ENCODE measurements around the gene SURF6. TPM values are rescaled to one million over a fixed set of nuclear protein-coding genes. Genes with fewer than 3 reads are reported as not detected.

Gene SURF6
- total and polyA plus RNA-seq, 4 experiments from 2014 or later: 2.3 to 28.9 (median 21.0) TPM

GRCh38 chr9:133361507-133362092 is 25.6 kb upstream of the SURF6 start:
- peak in 1 of 5 donors; percentile 13 for DNase-seq
- Mint-ChIP-seq H3K4me1 (peaks cover 18 to 36% (median 25%) of the 10 kb centered on the region in 4 donors), H3K27ac (peak overlapping the region in 4 of 7 donors; percentile 30 to 76 (median 54)), H3K4me3 (no peak overlapping the region), H3K27me3 (no peaks in the 10 kb centered on the region), H3K9me3 (peaks cover 0 to 2% (median 0%) of the 10 kb centered on the region in 8 donors), H3K36me3 (peaks cover 30 to 67% of the 10 kb centered on the region in 2 donors)
- no peaks in the 10 kb centered on the region for H3K27me3 ChIP-seq (ENCODE audit: insufficient read depth, low read length)
- no peak overlapping the region for H3K4me3 ChIP-seq (ENCODE audit: low read length in 2 of 2)
- no peak overlapping the region for H3K27ac ChIP-seq (ENCODE audit: low read depth, low read length)
- peaks cover 26% of the 10 kb centered on the region for H3K4me1 ChIP-seq (ENCODE audit: insufficient read depth, low read length)
- CTCF ChIA-PET (ENCODE audit: partially characterized antibody): interaction anchor here (3.7 kb wide), 1 partner anchor 10 kb away, joined by 20 read pairs; no protein-coding TSS in a partner anchor
- H3K9me3 ChIP-seq (ENCODE audit: control insufficient read depth in 1 of 2, low read length in 2 of 2): no peaks in the 10 kb centered on the region
- POLR2A ChIA-PET (ENCODE audit: partially characterized antibody): interaction anchor here (1.4 to 18.7 kb wide), 4 partner anchors 9 to 12 kb away, joined by 4 to 437 read pairs (median 226); partner anchors contain the start of genes MED22, RPL7A, STKLD1 and SURF1
- intact Hi-C loops (cut with micrococcal nuclease): no loop called here
- peaks cover 71% of the 10 kb centered on the region for H3K36me3 ChIP-seq (ENCODE audit: insufficient read depth, low read length)

DNA sequence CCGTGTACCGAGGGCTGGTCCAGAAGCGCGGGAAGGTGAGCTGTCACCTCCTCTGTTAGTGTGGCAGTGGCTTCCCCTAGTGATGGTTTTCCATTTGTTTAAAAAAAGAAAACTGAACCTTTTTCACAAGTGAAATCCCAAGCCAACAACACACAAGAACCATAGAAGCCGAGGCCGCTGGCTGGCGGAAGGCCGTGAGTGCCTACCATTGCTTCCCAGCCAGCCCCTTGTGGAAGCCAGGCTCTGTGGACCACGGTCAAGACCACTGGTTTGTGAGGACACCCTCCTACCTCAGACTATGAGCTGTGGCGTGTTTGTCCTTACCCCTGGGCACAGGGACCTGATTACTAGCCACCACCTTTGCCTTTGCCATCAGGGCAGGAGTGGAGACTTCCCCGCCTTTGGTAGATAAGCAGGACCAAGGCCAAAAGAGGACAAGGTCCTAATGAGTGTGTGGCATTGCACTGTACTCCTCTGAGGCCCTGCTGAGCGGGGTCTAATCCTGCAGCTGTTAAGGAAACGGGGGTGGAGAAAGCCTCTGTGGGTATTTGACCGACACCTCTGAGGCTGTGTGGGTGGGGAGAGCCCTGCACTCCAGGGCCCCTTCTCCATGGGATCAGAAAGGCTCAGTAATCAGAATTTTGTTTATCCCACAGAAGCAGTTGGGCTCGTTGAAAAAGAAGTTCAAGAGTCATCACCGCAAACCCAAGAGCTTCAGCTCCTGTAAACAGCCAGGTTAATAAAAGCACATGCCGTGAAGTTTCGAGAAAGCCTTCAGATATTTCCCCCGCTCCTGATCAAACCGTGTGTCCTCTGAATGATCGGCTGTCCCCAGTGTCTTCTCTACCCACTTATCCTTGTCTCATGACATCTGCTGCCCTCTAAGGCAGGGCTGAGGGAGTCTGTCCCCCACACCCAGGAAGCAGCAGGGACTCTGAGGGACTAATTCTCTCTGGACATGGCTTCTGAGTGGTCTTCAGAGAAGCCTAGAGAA is 24.7 kb upstream of the SURF6 start:
- H3K36me3 ChIP-seq (ENCODE audit: insufficient read depth, low read length): peaks cover 62% of the 10 kb centered on the region
- Mint-ChIP-seq H3K9me3 (peaks cover 0 to 2% (median 0%) of the 10 kb centered on the region in 8 donors), H3K4me3 (peak overlapping the region in 1 of 8 donors; percentile 15), H3K27ac (peak overlapping the region in 6 of 7 donors; percentile 55 to 90 (median 63)), H3K36me3 (peaks cover 25 to 62% of the 10 kb centered on the region in 2 donors), H3K4me1 (peaks cover 16 to 35% (median 24%) of the 10 kb centered on the region in 4 donors), H3K27me3 (no peaks in the 10 kb centered on the region)
- CTCF ChIA-PET (ENCODE audit: partially characterized antibody): interaction anchor here (1.1 to 3.7 kb wide), 2 partner anchors 10 to 46 kb away, joined by 4 to 20 read pairs; no protein-coding TSS in a partner anchor
- H3K4me3 ChIP-seq (ENCODE audit: low read length in 2 of 2): no peak overlapping the region
- H3K9me3 ChIP-seq (ENCODE audit: control insufficient read depth in 1 of 2, low read length in 2 of 2): no peaks in the 10 kb centered on the region
- intact Hi-C loops (cut with micrococcal nuclease): no loop called here
- POLR2A ChIA-PET (ENCODE audit: partially characterized antibody): interaction anchor here (2.4 to 18.1 kb wide), 2 partner anchors 10 to 13 kb away, joined by 7 to 437 read pairs; partner anchors contain the start of genes MED22, RPL7A, STKLD1 and SURF4
- no peaks in the 10 kb centered on the region for H3K27me3 ChIP-seq (ENCODE audit: insufficient read depth, low read length)
- peak in 1 of 5 donors; percentile 33 for DNase-seq
- H3K4me1 ChIP-seq (ENCODE audit: insufficient read depth, low read length): peaks cover 24% of the 10 kb centered on the region
- H3K27ac ChIP-seq (ENCODE audit: low read depth, low read length): no peak overlapping the region

- Histone ChIP-seq H3K36me3 (ENCODE audit: insufficient read depth, low read length) (peaks cover 51% of the 10 kb centered on the region), H3K9me3 (ENCODE audit: control insufficient read depth in 1 of 2, low read length in 2 of 2) (no peaks in the 10 kb centered on the region), H3K27ac (ENCODE audit: low read depth, low read length) (no peak overlapping the region), H3K4me1 (ENCODE audit: insufficient read depth, low read length) (peaks cover 33% of the 10 kb centered on the region), H3K27me3 (ENCODE audit: insufficient read depth, low read length) (no peaks in the 10 kb centered on the region), H3K4me3 (ENCODE audit: low read length in 2 of 2) (no peak overlapping the region)
- peak in 1 of 5 donors; percentile 39 for DNase-seq
- H3K4me3 Mint-ChIP-seq: peak overlapping the region in 3 of 8 donors; percentile 59 to 81 (median 59)
- CTCF ChIA-PET (ENCODE audit: partially characterized antibody): interaction anchor here (1.1 to 3.7 kb wide), 2 partner anchors 12 to 47 kb away, joined by 4 to 20 read pairs; no protein-coding TSS in a partner anchor
- H3K9me3 Mint-ChIP-seq: peaks cover 0 to 2% (median 0%) of the 10 kb centered on the region in 8 donors
- H3K27me3 Mint-ChIP-seq: no peaks in the 10 kb centered on the region
- peaks cover 17 to 51% of the 10 kb centered on the region in 2 donors for H3K36me3 Mint-ChIP-seq
- POLR2A ChIA-PET (ENCODE audit: partially characterized antibody): interaction anchor here (1.3 to 18.1 kb wide), 3 partner anchors 11 to 329 kb away, joined by 3 to 437 read pairs (median 7); partner anchors contain the start of genes GTF3C5, MED22, RPL7A and STKLD1
- peak overlapping the region in 6 of 7 donors; percentile 23 to 85 (median 54) for H3K27ac Mint-ChIP-seq
- peaks cover 16 to 41% (median 30%) of the 10 kb centered on the region in 4 donors for H3K4me1 Mint-ChIP-seq
- intact Hi-C loops (cut with micrococcal nuclease): loop anchor here (5.0 kb wide), 1 partner anchor 118 kb away; the partner anchor contains the start of gene SLC2A6
Observed at GRCh38 chr9:133359399-133360175, 23.6 kb upstream of the SURF6 start.

DNA sequence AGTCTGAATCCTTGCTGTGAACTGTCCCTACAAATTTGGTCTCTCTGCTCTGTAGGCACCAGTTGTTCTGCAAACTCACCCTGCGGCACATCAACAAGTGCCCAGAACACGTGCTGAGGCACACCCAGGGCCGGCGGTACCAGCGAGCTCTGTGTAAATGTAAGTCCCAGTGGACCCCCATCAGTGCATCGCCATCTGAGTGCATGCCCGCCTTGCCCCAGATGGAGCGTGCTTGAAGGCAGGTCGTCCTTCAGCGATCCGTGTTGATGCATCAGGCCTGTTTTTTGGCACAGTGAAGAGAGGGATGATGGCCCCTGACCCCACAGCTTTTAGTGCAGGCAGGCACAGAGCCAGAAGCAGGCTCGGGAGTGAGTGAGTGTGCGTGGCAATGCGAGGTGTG is 21.7 kb upstream of the SURF6 start:
- peaks cover 14 to 44% (median 30%) of the 10 kb centered on the region in 4 donors for H3K4me1 Mint-ChIP-seq
- Histone ChIP-seq H3K4me1 (ENCODE audit: insufficient read depth, low read length) (peaks cover 33% of the 10 kb centered on the region), H3K4me3 (ENCODE audit: low read length in 2 of 2) (no peak overlapping the region), H3K27me3 (ENCODE audit: insufficient read depth, low read length) (no peaks in the 10 kb centered on the region), H3K9me3 (ENCODE audit: control insufficient read depth in 1 of 2, low read length in 2 of 2) (no peaks in the 10 kb centered on the region), H3K27ac (ENCODE audit: low read depth, low read length) (peak overlapping the region; percentile 1), H3K36me3 (ENCODE audit: insufficient read depth, low read length) (peaks cover 43% of the 10 kb centered on the region)
- ChIA-PET POLR2A (ENCODE audit: partially characterized antibody) (interaction anchor here (2.2 to 18.1 kb wide), 4 partner anchors 10 to 59 kb away, joined by 12 to 437 read pairs (median 27); partner anchors contain the start of genes MED22, REXO4, RPL7A and STKLD1), CTCF (ENCODE audit: partially characterized antibody) (interaction anchor here (0.9 to 3.9 kb wide), 7 partner anchors 9 to 171 kb away, joined by 3 to 51 read pairs (median 5); partner anchors contain the start of genes MED22 and RPL7A)
- H3K27ac Mint-ChIP-seq: peak overlapping the region in 6 of 7 donors; percentile 77 to 92 (median 90)
- H3K36me3 Mint-ChIP-seq: peaks cover 12 to 44% of the 10 kb centered on the region in 2 donors
- H3K4me3 Mint-ChIP-seq: peak overlapping the region; percentile 64 to 89 (median 79)
- no peaks in the 10 kb centered on the region for H3K27me3 Mint-ChIP-seq
- intact Hi-C loops (cut with micrococcal nuclease): loop anchor here (2.0 to 5.0 kb wide), 2 partner anchors 21 to 120 kb away; partner anchors contain the start of genes SLC2A6 and SURF6
- peaks cover 0 to 2% (median 0%) of the 10 kb centered on the region in 8 donors for H3K9me3 Mint-ChIP-seq
- no peak for DNase-seq

DNA sequence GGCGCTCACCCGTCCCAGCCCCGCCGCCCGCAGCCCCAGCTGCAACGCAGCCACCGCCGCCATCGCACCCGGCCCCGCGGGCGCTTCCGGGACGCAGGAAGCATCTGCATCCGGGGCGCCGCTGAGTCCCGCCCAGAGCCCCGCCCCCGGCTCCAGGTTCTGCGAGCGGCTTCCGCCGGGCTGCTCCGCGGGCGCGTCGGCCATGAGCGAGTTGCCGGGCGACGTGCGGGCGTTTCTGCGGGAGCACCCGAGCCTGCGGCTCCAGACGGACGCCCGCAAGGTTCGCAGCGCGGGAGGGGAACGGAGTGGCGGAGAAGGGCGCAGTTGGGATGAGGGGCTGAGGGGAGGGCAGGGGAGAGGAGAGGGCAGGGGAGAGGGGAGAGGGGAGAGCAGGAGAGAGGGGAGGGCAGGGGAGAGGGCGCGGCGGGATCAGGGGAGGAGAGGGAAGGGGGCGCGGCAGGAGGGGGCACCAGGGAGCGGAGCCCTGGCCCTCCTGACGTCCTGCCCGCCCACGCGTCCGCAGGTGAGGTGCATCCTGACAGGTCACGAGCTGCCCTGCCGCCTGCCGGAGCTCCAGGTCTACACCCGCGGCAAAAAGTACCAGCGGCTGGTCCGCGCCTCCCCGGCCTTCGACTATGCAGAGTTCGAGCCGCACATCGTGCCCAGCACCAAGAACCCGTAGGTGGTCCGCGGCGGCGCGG is 20.6 kb upstream of the SURF6 start, which contains the start of the genes SURF1 and SURF2:
Gene SURF1, minus strand, starts transcription at position 97 of the 701 bp plus-strand sequence. Its CDS starts 34 bp downstream, at position 63.
Gene SURF2, plus strand, starts transcription at position 160 of the 701 bp plus-strand sequence. Its CDS starts 43 bp downstream, at position 203.
- Mint-ChIP-seq H3K36me3 (peaks cover 10 to 46% of the 10 kb centered on the region in 2 donors), H3K27ac (peak within 1 kb of the TSS; percentile 89 to 93 (median 92)), H3K4me3 (peak within 1 kb of the TSS; percentile 85 to 92 (median 88)), H3K27me3 (no peaks in the 10 kb centered on the region), H3K9me3 (peaks cover 0 to 2% (median 0%) of the 10 kb centered on the region in 8 donors), H3K4me1 (peaks cover 15 to 44% (median 27%) of the 10 kb centered on the region in 4 donors)
- CTCF ChIA-PET (ENCODE audit: partially characterized antibody): interaction anchor here (1.3 to 3.9 kb wide), 6 partner anchors 9 to 170 kb away, joined by 4 to 51 read pairs (median 5); partner anchors contain the start of genes MED22 and RPL7A
- peaks cover 43% of the 10 kb centered on the region for H3K36me3 ChIP-seq (ENCODE audit: insufficient read depth, low read length)
- no peaks in the 10 kb centered on the region for H3K9me3 ChIP-seq (ENCODE audit: control insufficient read depth in 1 of 2, low read length in 2 of 2)
- H3K4me3 ChIP-seq (ENCODE audit: low read length in 2 of 2): peak within 1 kb of the TSS; percentile 61 to 73
- intact Hi-C loops (cut with micrococcal nuclease): loop anchor here (1.0 to 5.0 kb wide), 5 partner anchors 8 to 121 kb away; partner anchors contain the start of genes MED22, RPL7A, SLC2A6 and STKLD1
- POLR2A ChIA-PET (ENCODE audit: partially characterized antibody): interaction anchor here (1.1 to 18.1 kb wide), 8 partner anchors 8 to 223 kb away, joined by 3 to 437 read pairs (median 8); partner anchors contain the start of genes MED22, REXO4, RPL7A and STKLD1
- no peaks in the 10 kb centered on the region for H3K27me3 ChIP-seq (ENCODE audit: insufficient read depth, low read length)
- peak; percentile 85 to 90 (median 88) for DNase-seq
- peak within 1 kb of the TSS; percentile 76 for H3K27ac ChIP-seq (ENCODE audit: low read depth, low read length)
- peaks cover 33% of the 10 kb centered on the region for H3K4me1 ChIP-seq (ENCODE audit: insufficient read depth, low read length)

Data from CD4-positive, alpha-beta memory T cell (primary cell).